Activated CD4-positive, alpha-beta memory T cell treated with anti-CD3 and anti-CD28 coated beads, Interleukin-2, amount 10 ng/mL, durations not matched to agents 7 days and 5 days (primary cell): ENCODE measurements around the gene ERF. TPM values are rescaled to one million over a fixed set of nuclear protein-coding genes. Genes with fewer than 3 reads are reported as not detected.

ENCODE experiments used
- CTCF ChIA-PET: fragments of 350-600 bp; sonication (Branson Sonifier 250); formaldehyde crosslinking; loops from one replicate; lab custom pipeline; 2021; ENCODE audit warnings: antibody characterized with exemption, inconsistent platforms; lab: Charles Lee
- POLR2A ChIA-PET: fragments of 350-600 bp; sonication (Branson Sonifier 250); formaldehyde crosslinking; loops from one replicate; lab custom pipeline; 2021; ENCODE audit warnings: antibody characterized with exemption; lab: Charles Lee
- DNase-seq: peaks from one replicate; pipeline ENCODE4 v3.0.0-alpha.2; 2020
- H3K27ac Mint-ChIP-seq: one replicate; pipeline ENCODE4 v1.8.0; 2021; ENCODE audit warnings: mild to moderate bottlenecking, mixed read lengths
- H3K27me3 Mint-ChIP-seq: one replicate; pipeline ENCODE4 v1.8.0; 2021; ENCODE audit warnings: mixed read lengths
- H3K36me3 Mint-ChIP-seq: one replicate; pipeline ENCODE4 v1.8.0; 2021; ENCODE audit warnings: low read depth, mixed read lengths
- H3K4me1 Mint-ChIP-seq: one replicate; pipeline ENCODE4 v1.8.0; 2021; ENCODE audit warnings: mixed read lengths
- H3K4me3 Mint-ChIP-seq: one replicate; pipeline ENCODE4 v1.8.0; 2021; ENCODE audit warnings: mild to moderate bottlenecking, mixed read lengths
- H3K9me3 Mint-ChIP-seq: one replicate; pipeline ENCODE4 v1.8.0; 2021; ENCODE audit warnings: mixed read lengths
- total RNA-seq, 2 experiments: library from RNA; stranded (reverse); gene quantifications; one replicate each; pipeline ENCODE4 v1.2.3, GENCODE V29; 2021

The ERF gene
- total RNA-seq, 2 experiments from 2014 or later = 46.9 to 52.6 TPM

- ChIA-PET CTCF (interaction anchor here (0.7 to 1.5 kb wide), 2 partner anchors 9 to 759 kb away, joined by 4 to 5 read pairs; no protein-coding TSS in a partner anchor), POLR2A (interaction anchor here (1.2 to 2.8 kb wide), 4 partner anchors 8 to 22 kb away, joined by 3 to 13 read pairs (median 6); partner anchors contain the start of gene DEDD2)
- no peak for DNase-seq
Observed at GRCh38 chr19:42207767-42208271, 47.1 kb downstream of the ERF start.

GRCh38 chr19:42206871-42207755 lies 47.8 kb downstream of the ERF start:
- Mint-ChIP-seq H3K9me3 (no peaks in the 10 kb centered on the region), H3K4me1 (peaks cover 71% of the 10 kb centered on the region), H3K27me3 (no peaks in the 10 kb centered on the region), H3K27ac (peak overlapping the region; percentile 73), H3K4me3 (no peak overlapping the region), H3K36me3 (peaks cover 77% of the 10 kb centered on the region)
- no peak for DNase-seq
- ChIA-PET CTCF (interaction anchor here (0.7 to 1.5 kb wide), 2 partner anchors 8 to 758 kb away, joined by 4 to 5 read pairs; no protein-coding TSS in a partner anchor), POLR2A (interaction anchor here (1.2 to 2.8 kb wide), 4 partner anchors 9 to 21 kb away, joined by 3 to 13 read pairs (median 6); partner anchors contain the start of gene DEDD2)

More at GRCh38 chr19:42207767-42208271, 47.1 kb downstream of the ERF start:
- H3K36me3 Mint-ChIP-seq = peaks cover 76% of the 10 kb centered on the region
- no peak overlapping the region for H3K4me3 Mint-ChIP-seq
- H3K4me1 Mint-ChIP-seq = peaks cover 71% of the 10 kb centered on the region
- no peaks in the 10 kb centered on the region for H3K27me3 Mint-ChIP-seq
- H3K27ac Mint-ChIP-seq = peak overlapping the region; percentile 73
- no peaks in the 10 kb centered on the region for H3K9me3 Mint-ChIP-seq

- peaks cover 91% of the 10 kb centered on the region for H3K36me3 Mint-ChIP-seq
- no peaks in the 10 kb centered on the region for H3K27me3 Mint-ChIP-seq
- DNase-seq = no peak
- no peaks in the 10 kb centered on the region for H3K9me3 Mint-ChIP-seq
- H3K4me3 Mint-ChIP-seq = no peak overlapping the region
- peaks cover 86% of the 10 kb centered on the region for H3K4me1 Mint-ChIP-seq
- peak overlapping the region; percentile 68 for H3K27ac Mint-ChIP-seq
- POLR2A ChIA-PET = no interaction called here
- CTCF ChIA-PET = no interaction called here
Observed at GRCh38 chr19:42204664-42205063, 50.3 kb downstream of the ERF start.

GRCh38 chr19:42203700-42204099 lies 51.2 kb downstream of the ERF start:
- POLR2A ChIA-PET = interaction anchor here (0.7 to 1.0 kb wide), 2 partner anchors 12 to 106 kb away, joined by 3 to 4 read pairs; no protein-coding TSS in a partner anchor
- Mint-ChIP-seq H3K4me3 (no peak overlapping the region), H3K36me3 (peaks cover 93% of the 10 kb centered on the region), H3K27me3 (no peaks in the 10 kb centered on the region), H3K4me1 (peaks cover 89% of the 10 kb centered on the region), H3K27ac (peak overlapping the region; percentile 70), H3K9me3 (no peaks in the 10 kb centered on the region)
- no peak for DNase-seq
- CTCF ChIA-PET = no interaction called here

GRCh38 chr19:42202290-42202880 lies 52.5 kb downstream of the ERF start:
- Mint-ChIP-seq H3K27ac (peak overlapping the region; percentile 98), H3K4me1 (peaks cover 87% of the 10 kb centered on the region), H3K9me3 (no peaks in the 10 kb centered on the region), H3K27me3 (no peaks in the 10 kb centered on the region), H3K36me3 (peaks cover 90% of the 10 kb centered on the region), H3K4me3 (peak overlapping the region; percentile 83)
- ChIA-PET POLR2A (interaction anchor here (1.0 to 5.8 kb wide), 8 partner anchors 10 to 79 kb away, joined by 3 to 82 read pairs (median 19); partner anchors contain the start of genes CIC, DEDD2 and GSK3A), CTCF (interaction anchor here (1.0 to 4.3 kb wide), 5 partner anchors 14 to 79 kb away, joined by 3 to 19 read pairs (median 5); partner anchors contain the start of gene ZNF526)
- no peak for DNase-seq

- no peaks in the 10 kb centered on the region for H3K9me3 Mint-ChIP-seq
- no peaks in the 10 kb centered on the region for H3K27me3 Mint-ChIP-seq
- ChIA-PET CTCF (interaction anchor here (0.8 to 4.4 kb wide), 6 partner anchors 15 to 78 kb away, joined by 3 to 23 read pairs (median 10); partner anchors contain the start of genes DEDD2 and ZNF526), POLR2A (interaction anchor here (0.7 to 5.8 kb wide), 11 partner anchors 11 to 79 kb away, joined by 3 to 82 read pairs (median 5); partner anchors contain the start of genes CIC, DEDD2 and GSK3A)
- H3K36me3 Mint-ChIP-seq = peaks cover 92% of the 10 kb centered on the region
- peak overlapping the region; percentile 83 for H3K4me3 Mint-ChIP-seq
- H3K4me1 Mint-ChIP-seq = peaks cover 88% of the 10 kb centered on the region
- peak overlapping the region; percentile 98 for H3K27ac Mint-ChIP-seq
- peak; percentile 73 for DNase-seq
Observed at GRCh38 chr19:42201489-42202289, 53.2 kb downstream of the ERF start.

GRCh38 chr19:42200116-42200715 lies 54.7 kb downstream of the ERF start:
- CTCF ChIA-PET = interaction anchor here (0.8 to 4.4 kb wide), 13 partner anchors 9 to 79 kb away, joined by 3 to 23 read pairs (median 6); partner anchors contain the start of genes DEDD2, GSK3A and ZNF526
- Mint-ChIP-seq H3K4me3 (peak overlapping the region; percentile 72), H3K4me1 (peaks cover 93% of the 10 kb centered on the region), H3K9me3 (no peaks in the 10 kb centered on the region), H3K27ac (peak overlapping the region; percentile 98), H3K27me3 (no peaks in the 10 kb centered on the region), H3K36me3 (peaks cover 88% of the 10 kb centered on the region)
- POLR2A ChIA-PET = interaction anchor here (0.7 to 5.8 kb wide), 16 partner anchors 9 to 81 kb away, joined by 3 to 82 read pairs (median 12); partner anchors contain the start of genes CIC, DEDD2, GSK3A and POU2F2
- no peak for DNase-seq

- H3K9me3 Mint-ChIP-seq = no peaks in the 10 kb centered on the region
- ChIA-PET POLR2A (interaction anchor here (0.7 to 5.8 kb wide), 19 partner anchors 8 to 86 kb away, joined by 3 to 82 read pairs (median 7); partner anchors contain the start of genes CIC, DEDD2, GSK3A and POU2F2), CTCF (interaction anchor here (0.7 to 4.4 kb wide), 18 partner anchors 8 to 99 kb away, joined by 3 to 23 read pairs (median 5); partner anchors contain the start of genes DEDD2, GSK3A, POU2F2 and ZNF526)
- peaks cover 83% of the 10 kb centered on the region for H3K36me3 Mint-ChIP-seq
- DNase-seq = peak; percentile 91
- H3K27me3 Mint-ChIP-seq = no peaks in the 10 kb centered on the region
- H3K27ac Mint-ChIP-seq = peak overlapping the region; percentile 98
- peak overlapping the region; percentile 72 for H3K4me3 Mint-ChIP-seq
- peaks cover 86% of the 10 kb centered on the region for H3K4me1 Mint-ChIP-seq
Observed at GRCh38 chr19:42199440-42200115, 55.4 kb downstream of the ERF start.

GRCh38 chr19:42198676-42199439 lies 56.1 kb downstream of the ERF start:
- H3K27ac Mint-ChIP-seq = peak overlapping the region; percentile 98
- ChIA-PET CTCF (interaction anchor here (0.7 to 4.4 kb wide), 19 partner anchors 8 to 100 kb away, joined by 3 to 23 read pairs (median 5); partner anchors contain the start of genes DEDD2, GSK3A, POU2F2 and ZNF526), POLR2A (interaction anchor here (0.7 to 5.8 kb wide), 19 partner anchors 8 to 86 kb away, joined by 3 to 82 read pairs (median 7); partner anchors contain the start of genes CIC, DEDD2, GSK3A and POU2F2)
- no peaks in the 10 kb centered on the region for H3K27me3 Mint-ChIP-seq
- H3K4me3 Mint-ChIP-seq = peak overlapping the region; percentile 72
- DNase-seq = peak; percentile 90
- peaks cover 2% of the 10 kb centered on the region for H3K9me3 Mint-ChIP-seq
- H3K36me3 Mint-ChIP-seq = peaks cover 80% of the 10 kb centered on the region
- peaks cover 84% of the 10 kb centered on the region for H3K4me1 Mint-ChIP-seq
